PC-3 (cell line): Measurements from ENCODE around the gene SPAG6.

Source experiments
- CTCF ChIP-seq: fragments of 300-600 bp; sonication (generic); conservative IDR thresholded peaks from 2 replicates; pipeline ENCODE4 v1.5.1; 2017; ENCODE audit warnings: antibody characterized with exemption, low read depth, mild to moderate bottlenecking, low read length
- EZH2phosphoT487 ChIP-seq: fragments of 300-600 bp; sonication (generic); IDR thresholded peaks from 2 replicates; pipeline ENCODE4 v1.6.1; 2018; ENCODE audit warnings: mild to moderate bottlenecking, antibody characterized with exemption, low read length, borderline replicate concordance

- TF ChIP-seq CTCF (no peak), EZH2phosphoT487 (no peak)
Observed at GRCh38 chr10:22316286-22317075, 28.8 kb upstream of the SPAG6 start, which contains the start of gene COMMD3.
